K562 treated with DMSO at 1 percent for 4 hours (cell line): Measurements from ENCODE around the gene ACAP2. TPM values are rescaled to one million over a fixed set of nuclear protein-coding genes. Genes with fewer than 3 reads are reported as not detected.

Experiments used
- total RNA-seq: library from RNA; unstranded; fragments of 300-600 nt; gene quantifications from 2 replicates; pipeline ENCODE4 v1.2.3, GENCODE V29; 2022; ENCODE audit not compliant: insufficient read depth

ACAP2 gene
- 19.5 and 19.7 TPM in 2 replicates for total RNA-seq

GRCh38 chr3:195442573-195443390 lies at the start of gene ACAP2:
ACAP2 (minus strand) TSS chr3:195443020; CDS start chr3:195442847, 173 bp downstream.

GRCh38 chr3:195270817-195271409 lies 171.9 kb downstream of the ACAP2 start, which contains the start of gene XXYLT1:
XXYLT1 (minus strand) TSS chr3:195271159; CDS start chr3:195271058, 101 bp downstream.

Other genes starting within 250 kb of the ACAP2 start
- 22.1 and 30.1 TPM in 2 replicates for gene XXYLT1, start 171.9 kb downstream of the ACAP2 start, total RNA-seq
- gene PPP1R2, start 100.3 kb upstream of the ACAP2 start, total RNA-seq = 29.3 and 47.8 TPM in 2 replicates
- not detected in 2 replicates for gene APOD, start 140.9 kb upstream of the ACAP2 start, total RNA-seq